ENCODE measurements around the gene MEX3D.

GRCh38 chr19:1553415-1553814, 14.7 kb downstream of the MEX3D start:
- TF ChIP-seq CTCF (conservative IDR thresholded peaks at IDR 0.05 in 1 of 2, IDR thresholded peaks at IDR 0.05 in 1 of 2; ENCODE audit: low read depth in 1 of 2, low read length in 2 of 2) (no peak), EZH2 (IDR thresholded peaks at IDR 0.05; ENCODE audit: low read length, missing control alignments) (no peak)

All from fibroblast of lung (primary cell).